Stimulated activated CD4-positive, alpha-beta T cell treated with anti-CD3 and anti-CD28 coated beads, TNF-alpha, amount 100 ng/mL, for 24 hours (primary cell): ENCODE results near the gene ZSWIM6.
"Not testable (repeated sequence)": the region's sequence is repeated elsewhere in the genome, so short reads cannot be mapped to it uniquely, and the experiment has no call there.

Source experiments
- DNase-seq, 3 experiments: peaks; one replicate each; pipeline ENCODE4 v3.0.0-alpha.2; 2020; ENCODE audit warnings: low read depth in 3 of 3

Gene ZSWIM6

DNA sequence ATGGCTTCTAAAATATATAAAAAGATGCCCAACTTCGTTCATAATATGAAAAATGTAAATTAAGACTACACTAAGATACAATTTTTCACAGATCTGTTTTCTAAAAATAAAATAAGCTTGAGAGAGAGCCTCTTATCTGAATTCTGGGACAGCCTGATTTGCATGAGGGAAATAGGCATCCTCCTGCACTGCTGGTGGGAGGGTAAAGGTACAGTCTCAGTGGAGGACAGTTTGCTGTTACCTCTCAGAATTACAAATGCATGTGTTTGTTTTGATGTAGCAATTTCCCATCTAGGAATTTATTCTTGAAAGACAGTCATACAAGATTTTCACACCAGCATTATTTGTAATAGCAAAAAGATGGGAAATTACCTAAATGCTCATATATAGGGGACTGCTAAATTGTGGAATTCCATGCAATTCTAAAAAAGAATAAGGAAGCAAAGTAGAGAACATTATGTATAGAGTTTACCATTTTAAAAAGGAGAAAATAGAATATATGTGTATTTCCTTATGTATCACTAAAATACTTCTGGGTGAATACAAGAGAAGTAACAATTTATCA is 75.7 kb downstream of the ZSWIM6 start:
- DNase-seq, result no peak

GRCh38 chr5:61408476-61409168 is 76.6 kb downstream of the ZSWIM6 start:
- DNase-seq, result peak; percentile 92 to 98 (median 95)

- DNase-seq, result no peak
Measured at GRCh38 chr5:61409568-61409967, 77.5 kb downstream of the ZSWIM6 start.

DNA sequence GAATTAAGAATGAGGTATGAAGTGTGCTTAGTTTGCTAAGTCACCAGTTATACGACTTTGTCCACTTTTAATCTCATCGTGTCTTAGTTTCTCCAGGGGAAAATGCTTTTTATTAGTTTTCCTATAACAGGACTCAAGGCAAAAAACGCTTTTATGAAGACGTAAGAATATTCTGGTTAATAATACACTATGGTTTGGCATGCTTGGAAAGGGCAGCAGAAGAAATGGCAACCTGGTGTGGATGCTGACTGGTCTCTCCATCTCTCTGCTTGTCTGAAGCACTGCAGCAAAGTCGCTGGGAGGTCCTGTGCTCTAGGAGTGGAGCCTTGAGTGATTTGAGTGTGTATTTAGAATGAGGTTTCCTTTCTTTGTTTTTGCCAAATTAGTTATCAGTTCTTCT is 78.8 kb downstream of the ZSWIM6 start:
- DNase-seq, result no peak

- no peak for DNase-seq
Measured at GRCh38 chr5:61412361-61412760, 80.3 kb downstream of the ZSWIM6 start.

DNA sequence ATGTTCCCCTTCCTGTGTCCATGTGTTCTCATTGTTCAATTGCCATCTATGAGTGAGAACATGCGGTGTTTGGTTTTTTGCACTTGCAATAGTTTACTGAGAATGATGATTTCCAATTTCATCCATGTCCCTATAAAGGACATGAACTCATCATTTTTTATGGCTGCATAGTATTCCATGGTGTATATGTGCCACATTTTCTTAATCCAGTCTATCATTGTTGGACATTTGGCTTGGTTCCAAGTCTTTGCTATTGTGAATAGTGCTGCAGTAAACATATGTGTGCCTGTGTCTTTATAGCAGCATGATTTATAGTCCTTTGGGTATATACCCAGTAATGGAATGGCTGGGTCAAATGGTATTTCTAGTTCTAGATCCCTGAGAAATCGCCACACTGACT is 81.1 kb downstream of the ZSWIM6 start:
- not testable (repeated sequence) for DNase-seq

DNA sequence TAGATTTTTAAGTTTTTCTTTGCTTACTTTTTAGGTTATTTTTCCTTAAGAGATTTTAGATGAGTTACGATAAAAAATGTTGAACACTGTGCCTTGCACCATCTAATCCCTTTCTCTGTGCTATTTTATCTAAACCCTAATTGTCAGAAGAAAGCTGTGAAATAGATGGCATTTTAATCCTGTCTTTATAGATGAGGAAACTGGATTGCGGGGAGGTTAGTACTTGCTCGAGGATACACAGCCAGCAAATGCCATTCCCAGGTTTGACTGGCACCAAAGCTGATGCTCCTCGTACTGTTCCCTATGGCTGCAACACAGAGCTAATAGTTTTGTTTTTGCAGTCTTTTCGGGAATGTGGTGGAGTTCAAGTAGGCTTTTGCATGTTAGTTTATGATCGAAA is 82.7 kb downstream of the ZSWIM6 start:
- no peak for DNase-seq

DNA sequence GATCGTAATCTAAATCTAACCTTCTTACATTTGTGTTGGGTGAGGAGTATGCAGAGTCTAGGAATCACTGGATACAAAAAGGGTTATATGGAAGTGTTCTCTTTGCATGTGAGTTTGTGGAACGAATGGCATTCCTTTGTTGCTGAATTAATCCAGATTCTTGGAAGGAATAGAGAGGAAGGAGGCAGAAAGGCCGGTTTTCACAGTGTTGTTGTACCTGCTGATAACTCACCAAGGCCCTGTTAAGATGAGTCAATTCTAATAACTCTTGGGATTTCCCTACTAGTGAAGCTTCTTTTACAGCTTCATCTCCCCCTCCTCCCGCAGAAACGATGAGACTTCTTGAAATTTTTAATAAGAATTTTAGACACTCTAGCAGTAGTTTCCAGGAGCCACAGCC is 84.0 kb downstream of the ZSWIM6 start:
- DNase-seq, result no peak

DNA sequence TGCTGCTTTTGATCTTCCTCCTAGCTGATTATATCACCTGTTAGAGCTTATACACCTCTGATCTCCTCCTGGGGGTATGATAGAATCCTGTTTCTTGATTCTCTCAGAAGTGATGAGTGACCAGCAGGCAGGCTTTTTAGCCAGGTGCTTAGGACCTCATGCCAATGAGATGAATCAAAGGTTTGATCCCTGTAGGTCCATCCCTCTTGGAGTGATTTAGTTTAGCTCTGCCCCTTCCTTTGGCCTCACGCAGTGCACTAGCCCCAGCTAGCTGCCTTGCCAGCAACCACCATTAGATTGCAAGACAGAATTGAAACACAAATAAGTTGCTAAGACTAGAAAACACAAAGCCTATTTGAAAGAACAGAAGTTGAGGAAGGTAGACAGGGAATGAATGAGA is 84.4 kb downstream of the ZSWIM6 start:
- no peak for DNase-seq

- DNase-seq, result no peak
Measured at GRCh38 chr5:61417340-61417739, 85.3 kb downstream of the ZSWIM6 start.

DNA sequence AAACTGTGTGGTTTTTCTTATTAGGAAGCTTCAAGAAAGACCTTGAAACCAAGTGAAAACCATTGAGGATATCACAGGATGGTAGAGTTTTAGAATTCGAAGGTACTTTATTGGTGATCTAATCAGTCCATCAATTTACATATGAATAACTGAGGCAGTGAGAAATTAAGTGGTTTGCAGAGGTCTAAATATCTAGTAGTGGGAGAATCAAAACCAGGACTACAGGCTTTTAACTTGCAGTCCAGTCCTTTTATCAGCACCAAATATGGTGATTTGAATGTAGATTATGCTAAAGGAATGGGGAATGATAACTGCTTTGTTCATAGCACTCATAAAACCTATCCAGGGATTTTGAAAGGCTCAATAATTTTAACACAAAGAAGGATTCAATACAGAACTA is 85.8 kb downstream of the ZSWIM6 start:
- DNase-seq, result no peak

DNA sequence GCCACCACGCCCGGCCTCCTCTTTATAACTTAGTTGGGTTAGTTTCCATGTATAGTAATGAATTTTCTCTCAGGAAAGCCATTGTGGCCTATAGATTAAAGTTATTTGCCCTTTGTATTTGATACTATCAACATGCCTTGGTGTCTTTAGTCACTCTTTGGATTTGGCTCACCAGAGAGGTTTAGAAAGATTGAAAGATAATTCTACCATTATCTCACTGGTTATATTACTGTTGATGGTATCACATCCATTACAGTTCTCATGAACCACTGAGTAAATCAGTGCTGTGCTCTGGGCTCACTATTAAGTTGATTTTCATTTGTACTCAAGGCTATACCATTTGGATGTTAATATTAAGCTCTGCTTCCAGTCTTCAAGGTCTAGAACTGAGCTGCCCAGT is 87.0 kb downstream of the ZSWIM6 start:
- DNase-seq, result no peak

DNA sequence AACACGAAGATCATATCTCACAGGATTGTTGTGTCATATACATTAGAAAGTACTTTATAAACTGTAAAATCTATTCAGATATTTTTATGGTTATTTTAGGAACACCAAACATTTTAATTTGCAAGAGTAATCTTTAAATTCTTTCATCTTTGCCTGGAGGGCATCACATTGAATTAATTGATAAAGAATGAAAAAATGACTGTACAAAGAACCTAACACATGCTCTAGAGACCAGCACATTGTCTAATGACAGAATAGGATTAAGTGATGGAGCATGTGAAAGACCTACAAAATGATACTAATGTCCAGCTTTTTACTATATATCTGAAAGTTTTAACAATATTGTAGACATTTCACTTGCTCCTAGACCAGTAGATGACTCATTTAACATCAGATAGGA is 88.0 kb downstream of the ZSWIM6 start:
- no peak for DNase-seq

GRCh38 chr5:61421262-61421661 is 89.2 kb downstream of the ZSWIM6 start:
- not testable (repeated sequence) for DNase-seq

DNA sequence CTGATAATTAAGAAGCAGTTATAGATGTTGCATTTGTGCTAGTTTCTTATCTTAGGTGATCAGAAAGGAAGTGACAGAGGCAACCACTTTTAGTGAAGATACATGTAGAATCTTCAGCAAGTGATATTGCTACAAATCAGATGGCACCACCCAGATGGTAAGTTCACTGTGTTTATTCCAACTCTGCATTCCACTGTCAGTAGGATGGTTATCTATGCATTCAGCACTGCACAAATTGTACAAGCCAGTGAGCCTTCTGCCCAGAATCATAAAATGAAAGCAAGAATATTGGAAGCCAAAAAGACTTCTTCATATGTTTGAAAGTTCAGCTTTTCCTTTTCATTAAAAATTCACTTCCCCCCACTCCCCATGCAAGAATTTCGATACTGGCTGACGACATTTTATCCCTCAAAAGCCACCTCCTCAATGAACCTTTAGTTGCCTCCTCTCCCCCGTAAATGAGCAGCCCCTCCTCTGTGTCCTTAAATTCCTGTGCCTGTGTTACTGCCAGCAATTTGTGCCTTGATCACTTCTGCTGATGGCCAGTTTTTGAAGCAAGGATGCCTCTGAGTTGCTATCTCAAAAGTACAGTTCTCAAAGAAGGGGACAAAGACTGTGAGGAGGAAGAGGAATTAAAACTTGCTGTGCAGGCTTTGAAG is 91.6 kb downstream of the ZSWIM6 start:
- DNase-seq, result no peak

DNA sequence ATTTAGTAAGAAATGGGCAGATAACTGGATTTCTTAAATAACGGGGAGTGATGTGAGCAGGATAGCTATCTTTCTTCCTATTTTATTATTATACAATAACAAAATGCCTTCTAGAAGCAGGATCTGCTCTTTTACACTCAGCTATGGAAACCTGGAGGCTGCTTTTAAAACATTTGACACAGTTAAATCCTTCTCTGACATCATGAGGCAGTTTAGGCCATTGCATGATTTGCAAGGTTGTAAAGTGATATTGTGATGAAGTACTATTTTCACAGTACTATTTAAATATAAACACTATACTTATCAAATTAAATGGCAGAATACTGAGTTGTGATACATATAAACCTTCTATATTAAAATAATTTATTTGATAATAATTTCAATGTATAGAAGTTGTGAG is 93.9 kb downstream of the ZSWIM6 start:
- no peak for DNase-seq

GRCh38 chr5:61429906-61430305 is 97.8 kb downstream of the ZSWIM6 start:
- no peak for DNase-seq

GRCh38 chr5:61431923-61432620 is 100.0 kb downstream of the ZSWIM6 start:
- DNase-seq, result no peak

- DNase-seq, result no peak
Measured at GRCh38 chr5:61435368-61435767, 103.3 kb downstream of the ZSWIM6 start.

GRCh38 chr5:61438298-61438970 is 106.4 kb downstream of the ZSWIM6 start:
- no peak for DNase-seq

DNA sequence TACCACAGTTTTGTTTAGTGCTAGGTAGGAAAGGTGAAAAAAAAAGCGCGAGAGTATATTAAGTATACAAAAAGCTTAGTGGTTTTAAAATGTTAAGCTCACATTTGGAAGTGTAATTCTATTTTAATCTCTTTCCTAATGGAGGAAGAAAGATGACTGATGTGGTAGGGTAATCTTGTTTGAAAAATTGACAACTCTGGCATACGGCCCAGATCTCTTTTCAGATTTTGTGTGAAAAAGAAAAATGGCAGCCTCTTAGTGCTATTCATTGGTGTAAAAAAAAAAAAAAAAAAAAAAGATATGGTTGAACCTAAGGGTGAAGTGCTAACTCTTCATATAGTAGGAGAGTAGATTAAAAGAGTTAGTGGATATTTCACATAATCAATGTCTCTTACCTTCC is 108.0 kb downstream of the ZSWIM6 start:
- DNase-seq, result no peak

DNA sequence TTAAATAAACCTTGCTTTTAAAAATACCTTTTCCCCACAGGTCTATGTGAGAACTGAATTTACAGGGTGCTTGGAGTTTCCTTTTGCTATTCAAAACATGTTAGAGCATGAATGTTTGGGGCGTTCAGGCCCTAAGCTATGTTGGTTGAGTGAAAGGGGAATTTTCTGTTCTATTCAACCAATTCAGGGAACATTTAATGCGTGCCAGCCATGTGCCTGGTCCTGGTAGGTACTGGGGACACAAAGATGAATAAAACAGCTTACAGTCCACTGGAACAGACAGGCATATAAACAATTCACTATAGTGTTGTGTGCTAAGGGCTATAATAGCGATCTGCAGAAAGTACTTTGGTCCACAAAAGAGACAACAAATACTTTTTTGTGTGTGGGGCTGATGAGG is 108.5 kb downstream of the ZSWIM6 start:
- DNase-seq, result no peak
